ENCODE measurements around the gene CCDC51.

Gene CCDC51

GRCh38 chr3:48432411-48433371, 7.2 kb downstream of the CCDC51 start:
- DNase-seq = no peak

GRCh38 chr3:48431224-48432029, 8.5 kb downstream of the CCDC51 start:
- DNase-seq = no peak

- no peak for DNase-seq
These were observed 9.2 kb downstream of the CCDC51 start for GRCh38 chr3:48430708-48431101.

GRCh38 chr3:48429960-48430707, 9.8 kb downstream of the CCDC51 start, which contains the start of gene PLXNB1:
Gene PLXNB1, minus strand, starts transcription at chr3:48430086. Its CDS starts 5,475 bp downstream, at chr3:48424611.
- DNase-seq = no peak

GRCh38 chr3:48429317-48429959, 10.5 kb downstream of the CCDC51 start:
- peak; percentile 74 for DNase-seq

GRCh38 chr3:48428572-48429316, 11.2 kb downstream of the CCDC51 start:
- no peak for DNase-seq

- DNase-seq = no peak
These were observed 11.8 kb downstream of the CCDC51 start for GRCh38 chr3:48428088-48428571.

GRCh38 chr3:48427630-48427962, 12.3 kb downstream of the CCDC51 start:
- no peak for DNase-seq

- no peak for DNase-seq
These were observed 12.8 kb downstream of the CCDC51 start for GRCh38 chr3:48426944-48427629.

GRCh38 chr3:48426401-48426909, 13.5 kb downstream of the CCDC51 start:
- DNase-seq = no peak

GRCh38 chr3:48425281-48425812, 14.6 kb downstream of the CCDC51 start:
- DNase-seq = no peak

- no peak for DNase-seq
These were observed 15.8 kb downstream of the CCDC51 start for GRCh38 chr3:48423883-48424695.

GRCh38 chr3:48423241-48423882, 16.6 kb downstream of the CCDC51 start:
- no peak for DNase-seq

- DNase-seq = no peak
These were observed 17.2 kb downstream of the CCDC51 start for GRCh38 chr3:48422681-48423080.

- no peak for DNase-seq
These were observed 17.6 kb downstream of the CCDC51 start for GRCh38 chr3:48422272-48422671.

- DNase-seq = no peak
These were observed 19.4 kb downstream of the CCDC51 start for GRCh38 chr3:48420561-48420960.

GRCh38 chr3:48419597-48419996, 20.3 kb downstream of the CCDC51 start:
- DNase-seq = no peak

- no peak for DNase-seq
These were observed 20.8 kb downstream of the CCDC51 start for GRCh38 chr3:48419149-48419548.

GRCh38 chr3:48418651-48419050, 21.3 kb downstream of the CCDC51 start:
- no peak for DNase-seq
